SU-DHL-6 (cell line): ENCODE measurements around the gene ZBTB7A.

Experiments used
- H2AFZ ChIP-seq: fragments of 200-600 bp; sonication (generic); 2 replicates; pipeline ENCODE4 v1.6.1; 2014; ENCODE audit warnings: low read depth, mild to moderate bottlenecking, moderate library complexity, mixed read lengths, antibody characterized with exemption, low read length; ENCODE audit not compliant: severe bottlenecking
- H3F3A ChIP-seq: fragments of 200-600 bp; shearing (Covaris generic); 2 replicates; pipeline ENCODE4 v1.6.0; 2016; ENCODE audit warnings: antibody characterized with exemption, mild to moderate bottlenecking; ENCODE audit not compliant: insufficient read depth
- H3K27ac ChIP-seq: fragments of 200-600 bp; sonication (generic); 2 replicates; pipeline ENCODE4 v1.5.1; 2016; ENCODE audit warnings: low read depth, mild to moderate bottlenecking, low read length, moderate library complexity, mixed read lengths
- H3K27me3 ChIP-seq: fragments of 200-600 bp; sonication (generic), shearing (Covaris generic); 2 replicates; pipeline ENCODE4 v1.6.0; 2014; ENCODE audit warnings: mild to moderate bottlenecking, low read length
- H3K36me3 ChIP-seq: fragments of 200-600 bp; sonication (generic); 2 replicates; pipeline ENCODE4 v1.6.1; 2014; ENCODE audit warnings: mild to moderate bottlenecking, low read length, mixed read lengths
- H3K4me2 ChIP-seq: fragments of 300-600, 200-600 bp; shearing (Covaris generic), sonication (generic); 2 replicates; pipeline ENCODE4 v1.6.0; 2014; ENCODE audit warnings: low read length, low read depth, mild to moderate bottlenecking; ENCODE audit not compliant: poor library complexity, severe bottlenecking
- H3K4me3 ChIP-seq: fragments of 200-600 bp; sonication (generic); 2 replicates; pipeline ENCODE4 v1.5.1; 2014; ENCODE audit warnings: antibody characterized with exemption, low read length, mild to moderate bottlenecking, mixed read lengths; ENCODE audit not compliant: insufficient read depth, poor library complexity, severe bottlenecking
- H3K79me2 ChIP-seq: fragments of 200-600 bp; sonication (generic); 2 replicates; pipeline ENCODE4 v1.6.1; 2014; ENCODE audit warnings: mild to moderate bottlenecking, low read length, moderate library complexity; ENCODE audit not compliant: insufficient read depth
- H3K9ac ChIP-seq: fragments of 200-600 bp; sonication (generic); 2 replicates; pipeline ENCODE4 v1.7.0; 2014; ENCODE audit warnings: mild to moderate bottlenecking, low read length
- H3K9me2 ChIP-seq: fragments of 200-600 bp; sonication (generic); replicated peaks from 2 replicates; pipeline ENCODE4 v1.6.1; 2014; ENCODE audit warnings: low read length; ENCODE audit not compliant: insufficient read depth
- H3K9me3 ChIP-seq: fragments of 200-600 bp; sonication (generic); 2 replicates; pipeline ENCODE4 v1.6.1; 2014; ENCODE audit warnings: low read length, mixed read lengths; ENCODE audit not compliant: insufficient read depth
- H4K20me1 ChIP-seq: fragments of 200-600 bp; sonication (generic); 2 replicates; pipeline ENCODE4 v1.6.1; 2014; ENCODE audit warnings: low read depth, mild to moderate bottlenecking, antibody characterized with exemption, low read length, moderate library complexity, mixed read lengths
- EZH2phosphoT487 ChIP-seq: fragments of 200-600 bp; sonication (generic), shearing (Covaris generic); conservative IDR thresholded peaks from 2 replicates; pipeline ENCODE4 v1.6.1; 2018; ENCODE audit warnings: mild to moderate bottlenecking, antibody characterized with exemption, low read length, moderate library complexity, mixed read lengths
- TF ChIP-seq, protein P1 (sequence below): fragments of 200-600 bp; sonication (generic); IDR thresholded peaks from one replicate; pipeline ENCODE4 v1.5.1; 2017; ENCODE audit warnings: antibody characterized with exemption, mild to moderate bottlenecking, low read length, moderate library complexity; ENCODE audit not compliant: insufficient read depth, poor library complexity, severe bottlenecking

ZBTB7A gene

GRCh38 chr19:4054441-4055208, 12.1 kb downstream of the ZBTB7A start:
- Histone ChIP-seq H3K36me3 (no peaks in the 10 kb centered on the region), H4K20me1 (peaks cover 17% of the 10 kb centered on the region), H3F3A (no peaks in the 10 kb centered on the region), H3K4me2 (no peak overlapping the region), H3K9ac (no peak overlapping the region), H2AFZ (no peak overlapping the region), H3K9me2 (no peaks in the 10 kb centered on the region), H3K4me3 (no peak overlapping the region), H3K9me3 (no peaks in the 10 kb centered on the region), H3K79me2 (peaks cover 94% of the 10 kb centered on the region), H3K27ac (no peak overlapping the region), H3K27me3 (no peaks in the 10 kb centered on the region)
- TF ChIP-seq EZH2phosphoT487: no peak
- TF ChIP-seq, protein P1, sequence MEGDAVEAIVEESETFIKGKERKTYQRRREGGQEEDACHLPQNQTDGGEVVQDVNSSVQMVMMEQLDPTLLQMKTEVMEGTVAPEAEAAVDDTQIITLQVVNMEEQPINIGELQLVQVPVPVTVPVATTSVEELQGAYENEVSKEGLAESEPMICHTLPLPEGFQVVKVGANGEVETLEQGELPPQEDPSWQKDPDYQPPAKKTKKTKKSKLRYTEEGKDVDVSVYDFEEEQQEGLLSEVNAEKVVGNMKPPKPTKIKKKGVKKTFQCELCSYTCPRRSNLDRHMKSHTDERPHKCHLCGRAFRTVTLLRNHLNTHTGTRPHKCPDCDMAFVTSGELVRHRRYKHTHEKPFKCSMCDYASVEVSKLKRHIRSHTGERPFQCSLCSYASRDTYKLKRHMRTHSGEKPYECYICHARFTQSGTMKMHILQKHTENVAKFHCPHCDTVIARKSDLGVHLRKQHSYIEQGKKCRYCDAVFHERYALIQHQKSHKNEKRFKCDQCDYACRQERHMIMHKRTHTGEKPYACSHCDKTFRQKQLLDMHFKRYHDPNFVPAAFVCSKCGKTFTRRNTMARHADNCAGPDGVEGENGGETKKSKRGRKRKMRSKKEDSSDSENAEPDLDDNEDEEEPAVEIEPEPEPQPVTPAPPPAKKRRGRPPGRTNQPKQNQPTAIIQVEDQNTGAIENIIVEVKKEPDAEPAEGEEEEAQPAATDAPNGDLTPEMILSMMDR: no peak

GRCh38 chr19:4053423-4054324, 13.0 kb downstream of the ZBTB7A start:
- Histone ChIP-seq H3K4me3 (no peak overlapping the region), H3K9ac (no peak overlapping the region), H3K36me3 (no peaks in the 10 kb centered on the region), H3F3A (no peaks in the 10 kb centered on the region), H3K27ac (no peak overlapping the region), H4K20me1 (peaks cover 12% of the 10 kb centered on the region), H3K27me3 (no peaks in the 10 kb centered on the region), H2AFZ (no peak overlapping the region), H3K79me2 (peaks cover 92% of the 10 kb centered on the region), H3K9me2 (no peaks in the 10 kb centered on the region), H3K4me2 (no peak overlapping the region), H3K9me3 (no peaks in the 10 kb centered on the region)
- no peak for TF ChIP-seq EZH2phosphoT487
- TF ChIP-seq, protein P1: no peak

- H3K27me3 ChIP-seq: no peaks in the 10 kb centered on the region
- no peaks in the 10 kb centered on the region for H3K9me3 ChIP-seq
- H2AFZ ChIP-seq: no peak overlapping the region
- no peaks in the 10 kb centered on the region for H3K9me2 ChIP-seq
- no peaks in the 10 kb centered on the region for H3K36me3 ChIP-seq
- H3K4me2 ChIP-seq: no peak overlapping the region
- H4K20me1 ChIP-seq: peaks cover 12% of the 10 kb centered on the region
- H3K27ac ChIP-seq: no peak overlapping the region
- no peaks in the 10 kb centered on the region for H3F3A ChIP-seq
- H3K9ac ChIP-seq: no peak overlapping the region
- TF ChIP-seq EZH2phosphoT487: no peak
- TF ChIP-seq, protein P1: no peak
- no peak overlapping the region for H3K4me3 ChIP-seq
- peaks cover 92% of the 10 kb centered on the region for H3K79me2 ChIP-seq
These were observed 13.7 kb downstream of the ZBTB7A start for GRCh38 chr19:4052993-4053422.
